H1 (cell line): ENCODE measurements around the gene ABHD12. TPM values are rescaled to one million over a fixed set of nuclear protein-coding genes. Genes with fewer than 3 reads are reported as not detected.

ENCODE experiments used
- EGR1 ChIP-seq: IDR thresholded peaks from 2 replicates; pipeline ENCODE4 v1.6.1; 2011; ENCODE audit warnings: low read depth, low read length, borderline replicate concordance
- HDAC2 ChIP-seq, 2 experiments: fragments of 300-600 bp in 1 of 2; sonication (generic) in 1 of 2; IDR thresholded peaks; 2 replicates each; pipeline ENCODE4 v1.6.1; 2011 to 2012; ENCODE audit warnings: low read depth in 2 of 2, low read length in 2 of 2, mild to moderate bottlenecking in 2 of 2, moderate library complexity in 2 of 2, borderline replicate concordance in 1 of 2, inconsistent platforms in 1 of 2
- JUN ChIP-seq: IDR thresholded peaks from 2 replicates; pipeline ENCODE4 v1.6.1; 2011; ENCODE audit warnings: low read depth, mild to moderate bottlenecking, improper control_type of control experiment, low read length
- JUND ChIP-seq: IDR thresholded peaks from 2 replicates; pipeline ENCODE4 v1.6.1; 2011; ENCODE audit warnings: mild to moderate bottlenecking, improper control_type of control experiment, low read length
- POLR2AphosphoS5 ChIP-seq: IDR thresholded peaks from 2 replicates; pipeline ENCODE4 v1.6.1; 2011; ENCODE audit warnings: low read depth, low read length
- TAF7 ChIP-seq: optimal IDR thresholded peaks from 2 replicates; pipeline ENCODE3; 2011; ENCODE audit warnings: low read depth, mild to moderate bottlenecking, inconsistent platforms, low read length, moderate library complexity, borderline replicate concordance
- TCF12 ChIP-seq: IDR thresholded peaks from 2 replicates; pipeline ENCODE4 v1.6.1; 2011; ENCODE audit warnings: low read depth, mild to moderate bottlenecking, low read length
- TEAD4 ChIP-seq: IDR thresholded peaks from 2 replicates; pipeline ENCODE4 v1.6.1; 2012; ENCODE audit warnings: low read depth, low read length, inconsistent platforms, mixed read lengths
- polyA plus RNA-seq, 7 experiments: library from polyadenylated mRNA; depleted of rRNA in 3 of 7; stranded (reverse) in 5 of 7; unstranded in 2 of 7; fragments of >200 nt in 5 of 7; fragments of 200-250 nt in 2 of 7; gene quantifications; 1 replicate in 5 of 7; 2 replicates in 1 of 7; 4 replicates in 1 of 7; pipeline versions ENCODE4 v1.2.1 to v1.2.3, GENCODE V29; 2011 to 2013; ENCODE audit warnings: missing spikeins in 2 of 7, mixed read lengths in 2 of 7
- total RNA-seq: library from RNA; stranded (reverse); fragmentation: NEBNext Ultra II Directional; extraction: Animal tissue kit (Norgen Biotek cat#: 25700); gene quantifications from 2 replicates; pipeline ENCODE4 v1.2.1, GENCODE V29; 2021
- TF ChIP-seq, protein P1 (sequence below): IDR thresholded peaks from 2 replicates; pipeline ENCODE4 v1.6.1; 2012; ENCODE audit warnings: inconsistent platforms

The ABHD12 gene
- total and polyA plus RNA-seq, 2 of the 8 experiments (the other 6 are each of a cell fraction or from before 2014, with no cell fraction given), result 31.3 to 59.5 TPM

DNA sequence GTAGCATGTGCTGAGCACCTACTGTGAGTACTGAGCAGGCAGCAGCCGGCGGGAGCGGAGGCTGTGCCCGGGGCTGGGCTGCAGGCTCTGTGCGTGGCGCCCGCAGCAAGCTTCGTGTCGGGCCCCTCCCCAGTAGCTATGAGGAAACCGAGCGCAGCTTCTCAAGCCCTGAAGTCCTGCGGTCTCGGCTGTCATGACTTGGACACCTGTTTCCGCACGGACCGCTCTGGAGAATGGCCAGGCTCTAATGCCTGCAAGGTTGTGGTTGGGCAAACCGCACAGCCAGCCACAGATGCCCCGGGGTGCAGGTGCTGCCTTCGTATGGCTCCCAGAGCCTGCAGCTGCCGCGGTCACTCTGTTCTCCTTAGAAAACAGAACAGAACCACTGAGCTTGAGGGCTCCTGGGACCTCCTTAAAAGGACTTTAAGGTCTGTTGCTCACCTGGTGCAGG, 109.1 kb downstream of the ABHD12 start (continued):
- TF ChIP-seq, protein P1, sequence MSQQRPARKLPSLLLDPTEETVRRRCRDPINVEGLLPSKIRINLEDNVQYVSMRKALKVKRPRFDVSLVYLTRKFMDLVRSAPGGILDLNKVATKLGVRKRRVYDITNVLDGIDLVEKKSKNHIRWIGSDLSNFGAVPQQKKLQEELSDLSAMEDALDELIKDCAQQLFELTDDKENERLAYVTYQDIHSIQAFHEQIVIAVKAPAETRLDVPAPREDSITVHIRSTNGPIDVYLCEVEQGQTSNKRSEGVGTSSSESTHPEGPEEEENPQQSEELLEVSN, result no peak
- TF ChIP-seq JUND (no peak), HDAC2 (IDR thresholded peaks at IDR 0.05; ENCODE audit: borderline replicate concordance in 1 of 2, low read depth in 2 of 2, low read length in 2 of 2) (no peak), TAF7 (no peak), POLR2AphosphoS5 (no peak), EGR1 (no peak), TEAD4 (no peak), JUN (no peak), TCF12 (no peak)
